ENCODE results near the gene PHYH.

DNA sequence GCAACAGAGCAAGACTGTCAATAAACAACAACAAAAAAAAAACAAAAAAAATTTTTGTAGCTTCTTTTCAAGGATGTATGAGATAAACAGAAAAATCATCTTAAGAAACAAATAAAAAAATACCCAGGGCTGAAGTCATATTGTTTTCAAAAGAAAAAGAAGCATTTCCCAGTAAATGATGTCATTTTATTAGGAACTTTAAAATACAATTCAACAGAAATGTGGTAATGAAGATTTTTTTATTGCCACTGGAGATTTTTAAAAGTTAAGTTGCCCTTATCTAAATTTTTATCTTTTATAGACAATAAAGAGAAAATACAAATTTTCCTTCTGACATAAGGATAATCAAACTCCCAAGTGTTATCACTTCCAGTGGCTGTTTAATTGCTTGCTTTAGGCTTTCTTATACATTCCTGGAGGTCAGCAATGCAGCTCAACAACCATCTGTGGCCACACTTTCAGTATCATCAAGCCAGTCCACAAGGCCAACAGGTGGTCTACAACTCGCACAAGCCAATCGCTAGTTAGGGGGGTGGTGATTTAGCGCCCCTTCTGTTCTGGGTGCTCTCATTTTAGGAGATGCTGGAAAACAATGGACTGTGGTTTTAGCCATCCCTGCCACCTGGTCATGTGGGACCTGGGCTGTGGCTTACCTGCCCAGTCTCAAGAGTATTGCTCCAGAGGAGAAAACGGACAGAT, 37.4 kb upstream of the PHYH start:
- TF ChIP-seq CTCF (IDR thresholded peaks at IDR 0.05; ENCODE audit: insufficient read depth, low read length, poor library complexity, severe bottlenecking) (no peak), EZH2phosphoT487 (conservative IDR thresholded peaks at IDR 0.05; ENCODE audit: low read length) (no peak)
